NCI-H748 (cell line): ENCODE measurements around the gene SLC29A2.
"Not testable (repeated sequence)": the region's sequence is repeated elsewhere in the genome, so short reads cannot be mapped to it uniquely, and the experiment has no call there.

Source experiments
- DNase-seq: peaks from one replicate; lab custom pipeline; 2025; ENCODE audit not compliant: unreplicated experiment; lab: John Stamatoyannopoulos, UW

The SLC29A2 gene

DNA sequence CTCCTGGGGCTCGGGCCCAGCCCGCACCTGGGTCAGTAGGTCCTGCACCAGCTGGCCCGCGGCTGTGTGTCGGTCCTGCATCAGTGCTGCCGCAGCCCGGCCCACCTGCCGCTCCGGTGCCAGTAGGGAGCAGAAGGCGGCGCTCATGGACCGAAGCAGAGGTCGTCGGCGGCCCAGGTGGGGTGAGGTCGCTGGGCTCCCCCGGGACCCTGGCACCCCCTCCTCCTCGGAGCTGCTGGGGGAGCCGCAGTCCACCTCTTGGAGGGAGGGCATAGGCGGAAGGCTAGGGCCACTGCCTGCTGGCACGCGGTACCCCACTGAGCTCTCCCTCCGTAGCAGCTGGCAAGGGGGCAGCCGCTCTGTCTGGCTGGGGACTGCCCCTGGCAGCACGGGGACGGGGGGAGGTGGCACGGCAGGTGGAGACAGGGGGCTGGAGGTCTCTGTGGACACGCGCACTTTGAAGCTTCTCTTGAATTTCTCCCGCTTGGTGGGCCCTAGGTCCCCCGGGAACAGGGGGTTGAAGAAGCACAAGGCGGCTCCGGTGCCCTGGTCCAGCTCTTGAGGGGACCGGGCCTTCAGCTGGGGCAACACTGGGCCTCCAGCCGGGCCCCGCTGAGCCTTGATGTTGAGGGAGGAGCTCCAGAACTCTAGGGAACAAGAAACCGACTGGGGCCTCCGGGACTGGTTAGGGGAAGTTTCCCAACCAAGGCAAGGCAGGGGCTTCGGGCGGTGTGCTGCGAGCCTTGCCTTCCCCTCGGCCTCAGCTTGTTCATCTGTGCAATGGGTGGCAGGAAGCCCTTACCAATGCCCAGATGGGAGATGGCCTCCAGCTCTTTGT is 36.7 kb downstream of the SLC29A2 start:
- DNase-seq: no peak

GRCh38 chr11:66333896-66334604 is 37.5 kb downstream of the SLC29A2 start:
- no peak for DNase-seq

DNA sequence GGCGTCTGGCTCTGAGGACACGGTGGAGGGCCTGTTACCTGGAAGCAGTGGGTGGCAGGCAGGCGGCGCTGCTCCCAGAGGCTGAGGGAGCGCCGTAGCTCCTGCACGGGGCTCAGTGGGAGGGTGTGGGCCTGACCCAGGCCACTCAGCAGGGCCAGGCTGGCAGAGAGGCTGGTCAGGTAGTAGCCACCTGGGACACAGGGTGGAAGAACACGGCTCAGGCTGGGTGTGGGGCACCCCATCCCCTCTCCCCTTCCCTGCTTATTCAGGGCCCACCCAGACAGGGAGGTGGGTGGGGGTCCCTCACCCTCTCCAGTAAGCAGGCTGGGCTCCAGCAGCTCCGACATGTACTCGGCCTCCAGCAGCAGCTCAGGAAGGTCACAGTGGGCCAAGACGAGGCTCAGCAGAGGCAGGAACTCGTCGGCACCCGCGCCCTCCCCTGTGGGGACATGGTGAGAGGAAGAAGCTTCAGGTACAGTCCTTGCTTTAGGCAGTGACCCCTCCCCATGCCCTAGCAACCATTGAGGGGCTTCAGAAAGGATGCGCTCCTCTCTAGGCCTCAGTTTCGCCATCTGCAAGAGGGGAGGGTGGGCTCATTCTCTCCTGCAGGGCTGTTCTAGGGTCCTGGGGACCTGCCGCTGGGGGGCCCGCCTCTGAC is 38.2 kb downstream of the SLC29A2 start:
- no peak for DNase-seq

- DNase-seq: no peak
Measured at GRCh38 chr11:66332371-66333219, 39.0 kb downstream of the SLC29A2 start.

- DNase-seq: no peak
Measured at GRCh38 chr11:66331542-66332370, 39.8 kb downstream of the SLC29A2 start.

GRCh38 chr11:66330931-66331330 is 40.6 kb downstream of the SLC29A2 start:
- no peak for DNase-seq

GRCh38 chr11:66329165-66329673 is 42.3 kb downstream of the SLC29A2 start:
- no peak for DNase-seq

DNA sequence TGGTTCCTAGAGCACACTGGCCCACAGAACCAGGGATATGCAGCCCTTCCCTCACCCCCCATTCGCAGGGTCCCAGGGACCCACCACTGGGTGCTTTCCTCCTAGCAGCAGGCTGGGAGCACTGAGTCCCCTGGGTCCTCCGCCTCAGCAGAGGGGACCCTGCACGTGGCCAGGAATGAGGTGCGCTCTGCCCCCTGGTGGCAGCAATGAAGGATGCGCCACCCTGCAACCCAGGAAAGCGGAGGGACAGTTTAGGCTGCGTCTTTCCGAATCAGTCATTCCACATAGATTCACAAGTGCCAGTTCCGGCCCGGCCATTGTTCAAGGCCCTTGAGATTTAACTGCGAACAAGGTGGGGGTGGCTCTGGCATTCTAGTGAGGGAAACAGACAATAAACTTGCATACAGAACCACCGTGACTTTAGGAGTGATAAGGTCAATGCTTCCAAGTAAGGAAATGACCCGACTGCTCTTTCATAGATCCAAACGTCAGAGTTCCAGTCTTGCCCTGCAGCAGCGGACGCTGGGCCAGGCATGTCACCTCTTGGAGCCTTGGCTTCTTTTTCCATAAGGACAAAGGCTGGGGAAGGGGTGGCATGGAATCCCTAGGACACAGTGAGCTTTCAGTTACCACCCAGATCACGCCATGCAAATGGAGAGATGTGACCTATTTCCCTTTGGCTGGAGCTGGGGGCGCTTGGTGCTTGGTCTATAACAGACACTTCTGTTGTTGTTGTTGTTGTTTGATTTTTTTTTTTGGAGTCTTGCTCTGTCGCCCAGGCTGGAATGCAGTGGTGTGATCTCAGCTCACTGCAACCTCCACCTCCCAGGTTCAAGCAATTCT is 43.0 kb downstream of the SLC29A2 start:
- DNase-seq: peak; percentile 70

DNA sequence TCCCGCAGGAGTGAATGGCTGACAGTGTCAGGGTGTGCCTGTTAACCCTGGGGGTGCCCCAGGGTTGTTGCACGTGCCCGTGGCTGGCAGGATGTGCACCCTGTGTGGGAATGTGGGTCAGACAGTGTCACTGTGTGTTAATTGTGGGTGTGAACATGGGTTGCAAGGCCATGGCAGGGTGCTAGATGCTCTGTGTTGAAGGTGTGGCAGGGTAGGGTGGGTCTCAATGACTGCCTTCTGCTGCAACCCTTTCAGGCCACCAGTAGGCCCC is 43.6 kb downstream of the SLC29A2 start:
- no peak for DNase-seq

DNA sequence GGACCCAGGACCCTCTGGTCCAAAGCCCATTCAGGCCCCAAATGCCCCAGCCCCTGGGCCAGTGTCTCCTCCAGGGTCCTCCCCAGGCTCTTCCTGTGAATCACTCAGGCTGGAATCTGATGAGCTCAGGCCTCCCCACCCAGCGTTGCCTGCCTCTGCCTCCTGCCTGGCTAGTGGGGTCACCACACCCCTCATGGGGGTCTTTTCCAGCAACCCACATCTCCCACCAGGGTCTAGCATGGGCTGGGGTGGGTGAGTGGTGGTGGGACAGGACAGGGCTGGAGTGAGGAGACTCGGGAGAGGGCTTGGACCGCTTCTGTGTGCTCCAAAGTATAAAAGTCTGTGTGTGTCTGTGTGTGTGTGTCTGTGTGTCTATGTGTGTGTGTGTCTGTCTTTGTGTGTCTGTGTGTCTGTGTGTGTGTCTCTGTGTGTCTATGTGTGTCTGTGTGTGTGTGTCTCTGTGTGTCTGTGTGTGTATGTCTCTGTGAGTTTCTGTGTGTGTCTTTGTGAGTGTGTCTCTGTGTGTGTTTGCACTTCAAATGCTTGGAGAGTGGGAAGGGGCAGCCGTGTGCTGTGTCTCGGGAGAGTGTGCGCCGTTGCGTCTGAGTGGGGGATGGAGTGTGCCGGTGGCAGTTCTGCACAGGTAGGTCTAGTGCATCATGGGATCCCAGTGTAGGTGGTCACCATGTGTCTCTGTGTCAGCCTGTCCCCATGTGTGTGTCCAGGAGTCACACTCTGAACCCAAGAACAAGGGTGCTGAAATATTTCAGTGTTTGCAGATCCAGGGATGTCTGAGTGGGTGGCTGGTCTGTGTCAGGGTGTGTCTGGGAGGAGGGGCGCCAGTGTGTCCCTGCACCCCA is 44.2 kb downstream of the SLC29A2 start:
- no peak for DNase-seq

GRCh38 chr11:66326261-66327111 is 45.1 kb downstream of the SLC29A2 start:
- DNase-seq: no peak

GRCh38 chr11:66325263-66325671 is 46.3 kb downstream of the SLC29A2 start:
- DNase-seq: no peak

DNA sequence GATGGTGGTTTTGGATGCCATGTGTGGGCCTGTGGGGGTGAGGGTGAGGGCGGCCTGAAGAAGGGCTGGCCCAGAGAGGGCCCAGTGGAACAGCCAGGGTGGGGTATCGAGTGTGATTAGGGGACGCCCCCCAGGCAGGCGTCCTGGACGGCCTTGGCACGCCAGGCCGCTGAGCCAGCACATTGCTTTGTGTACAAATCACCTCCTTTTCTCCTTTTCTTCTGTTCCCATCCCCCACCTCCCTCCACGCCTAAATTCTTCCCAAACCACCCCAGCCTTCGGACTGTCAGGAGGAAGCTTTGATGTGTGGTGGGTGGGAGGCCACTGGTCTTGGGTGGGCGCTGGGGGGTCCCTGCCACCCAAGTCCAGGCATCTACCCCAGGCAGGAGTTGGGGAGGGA is 46.9 kb downstream of the SLC29A2 start:
- DNase-seq: no peak

DNA sequence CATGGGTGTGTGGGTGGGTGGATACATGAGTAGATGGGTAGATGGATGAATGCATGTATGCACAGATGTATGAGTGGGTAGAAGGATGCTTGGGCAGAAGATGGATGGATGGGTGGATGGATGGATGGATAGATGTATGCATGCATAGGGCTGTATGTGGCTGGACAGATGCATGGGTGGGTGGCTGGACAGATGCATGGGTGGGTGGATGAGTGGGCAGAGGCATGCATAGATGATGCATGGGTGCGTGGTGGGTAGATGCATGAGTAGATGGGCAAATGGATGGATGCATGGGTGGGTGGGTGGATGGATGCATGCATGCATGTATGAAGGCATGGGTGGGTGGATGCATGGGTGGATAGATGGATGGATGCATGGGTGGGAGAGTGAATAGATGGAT is 47.9 kb downstream of the SLC29A2 start:
- no peak for DNase-seq

GRCh38 chr11:66322732-66323427 is 48.7 kb downstream of the SLC29A2 start:
- no peak for DNase-seq

DNA sequence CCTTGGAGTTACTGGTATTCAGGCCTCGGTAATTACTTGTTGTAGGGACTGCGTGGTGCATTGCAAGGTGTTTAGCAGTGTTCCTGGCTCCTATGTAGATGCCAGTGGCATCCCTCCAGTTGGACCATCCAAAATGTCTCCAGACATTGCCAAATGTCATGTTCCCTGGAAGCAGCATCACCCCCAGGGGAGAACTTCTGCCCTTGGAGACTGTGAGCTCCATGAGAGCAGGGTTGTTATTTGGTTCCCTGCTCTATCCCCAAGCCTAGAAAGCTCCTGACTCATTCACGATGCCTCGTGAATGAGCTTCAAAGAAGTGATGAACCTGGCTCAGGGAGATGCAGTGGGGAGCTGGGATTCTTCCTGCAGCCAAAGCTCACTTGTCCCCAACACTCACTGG is 50.0 kb downstream of the SLC29A2 start:
- no peak for DNase-seq

GRCh38 chr11:66320748-66321147 is 50.8 kb downstream of the SLC29A2 start:
- not testable (repeated sequence) for DNase-seq
